IPS-15b (cell line): Measurements from ENCODE around the gene EIF2AK3.

Experiments
- H3K27me3 ChIP-seq: one replicate; pipeline ENCODE4 v1.6.1; 2013; ENCODE audit warnings: low read length; ENCODE audit not compliant: control insufficient read depth, insufficient read depth
- H3K36me3 ChIP-seq: one replicate; pipeline ENCODE4 v1.6.1; 2013; ENCODE audit warnings: low read length; ENCODE audit not compliant: control insufficient read depth, insufficient read depth
- H3K4me1 ChIP-seq: one replicate; pipeline ENCODE4 v1.6.1; 2013; ENCODE audit warnings: mild to moderate bottlenecking, low read length; ENCODE audit not compliant: control insufficient read depth, insufficient read depth
- H3K4me3 ChIP-seq: one replicate; pipeline ENCODE4 v1.5.1; 2013; ENCODE audit warnings: low read depth, low read length
- H3K9ac ChIP-seq: one replicate; pipeline ENCODE4 v1.6.1; 2013; ENCODE audit warnings: low read depth, mild to moderate bottlenecking, low read length
- H3K9me3 ChIP-seq: one replicate; pipeline ENCODE4 v1.6.1; 2013; ENCODE audit warnings: mild to moderate bottlenecking, low read length; ENCODE audit not compliant: control insufficient read depth, insufficient read depth

The EIF2AK3 gene

GRCh38 chr2:88590998-88591613 lies 36.2 kb downstream of the EIF2AK3 start:
- H3K4me1 ChIP-seq: peaks cover 1% of the 10 kb centered on the region
- no peak overlapping the region for H3K4me3 ChIP-seq
- no peaks in the 10 kb centered on the region for H3K9me3 ChIP-seq
- no peak overlapping the region for H3K9ac ChIP-seq
- no peaks in the 10 kb centered on the region for H3K27me3 ChIP-seq
- peaks cover 3% of the 10 kb centered on the region for H3K36me3 ChIP-seq

GRCh38 chr2:88585969-88586368 lies 41.3 kb downstream of the EIF2AK3 start:
- Histone ChIP-seq H3K9ac (no peak overlapping the region), H3K9me3 (no peaks in the 10 kb centered on the region), H3K4me1 (no peaks in the 10 kb centered on the region), H3K4me3 (no peak overlapping the region), H3K36me3 (peaks cover 8% of the 10 kb centered on the region), H3K27me3 (no peaks in the 10 kb centered on the region)

GRCh38 chr2:88582030-88582429 lies 45.2 kb downstream of the EIF2AK3 start:
- Histone ChIP-seq H3K36me3 (peaks cover 11% of the 10 kb centered on the region), H3K4me1 (no peaks in the 10 kb centered on the region), H3K4me3 (no peak overlapping the region), H3K9me3 (no peaks in the 10 kb centered on the region), H3K9ac (no peak overlapping the region), H3K27me3 (no peaks in the 10 kb centered on the region)

- Histone ChIP-seq H3K4me1 (no peaks in the 10 kb centered on the region), H3K36me3 (peaks cover 14% of the 10 kb centered on the region)
These were observed 47.2 kb downstream of the EIF2AK3 start for GRCh38 chr2:88580088-88580487.

GRCh38 chr2:88575630-88576029 lies 51.6 kb downstream of the EIF2AK3 start:
- H3K4me3 ChIP-seq: no peak overlapping the region
- H3K36me3 ChIP-seq: peaks cover 14% of the 10 kb centered on the region

More at GRCh38 chr2:88580088-88580487, 47.2 kb downstream of the EIF2AK3 start:
- H3K9ac ChIP-seq: no peak overlapping the region
- no peaks in the 10 kb centered on the region for H3K27me3 ChIP-seq
- no peak overlapping the region for H3K4me3 ChIP-seq
- no peaks in the 10 kb centered on the region for H3K9me3 ChIP-seq

GRCh38 chr2:88575051-88575450 lies 52.2 kb downstream of the EIF2AK3 start:
- no peaks in the 10 kb centered on the region for H3K27me3 ChIP-seq
- peaks cover 14% of the 10 kb centered on the region for H3K36me3 ChIP-seq
- H3K9me3 ChIP-seq: no peaks in the 10 kb centered on the region
- H3K9ac ChIP-seq: no peak overlapping the region
- H3K4me3 ChIP-seq: no peak overlapping the region
- no peaks in the 10 kb centered on the region for H3K4me1 ChIP-seq

More at GRCh38 chr2:88575630-88576029, 51.6 kb downstream of the EIF2AK3 start:
- no peaks in the 10 kb centered on the region for H3K27me3 ChIP-seq
- H3K9me3 ChIP-seq: no peaks in the 10 kb centered on the region
- H3K4me1 ChIP-seq: no peaks in the 10 kb centered on the region
- H3K9ac ChIP-seq: no peak overlapping the region

- Histone ChIP-seq H3K4me3 (no peak overlapping the region), H3K27me3 (no peaks in the 10 kb centered on the region), H3K9ac (no peak overlapping the region), H3K36me3 (peaks cover 11% of the 10 kb centered on the region), H3K9me3 (no peaks in the 10 kb centered on the region), H3K4me1 (no peaks in the 10 kb centered on the region)
These were observed 52.8 kb downstream of the EIF2AK3 start for GRCh38 chr2:88574445-88574844.

- H3K36me3 ChIP-seq: no peaks in the 10 kb centered on the region
- no peak overlapping the region for H3K4me3 ChIP-seq
- no peak overlapping the region for H3K9ac ChIP-seq
- H3K27me3 ChIP-seq: no peaks in the 10 kb centered on the region
- peaks cover under 1% of the 10 kb centered on the region for H3K4me1 ChIP-seq
- H3K9me3 ChIP-seq: no peaks in the 10 kb centered on the region
These were observed 59.1 kb downstream of the EIF2AK3 start for GRCh38 chr2:88568179-88568578.

- no peak overlapping the region for H3K9ac ChIP-seq
- peaks cover 11% of the 10 kb centered on the region for H3K4me1 ChIP-seq
- no peak overlapping the region for H3K4me3 ChIP-seq
- H3K9me3 ChIP-seq: no peaks in the 10 kb centered on the region
- H3K27me3 ChIP-seq: no peaks in the 10 kb centered on the region
- H3K36me3 ChIP-seq: no peaks in the 10 kb centered on the region
These were observed 62.9 kb downstream of the EIF2AK3 start for GRCh38 chr2:88564402-88564801.

- Histone ChIP-seq H3K9ac (no peak overlapping the region), H3K9me3 (no peaks in the 10 kb centered on the region), H3K4me1 (peaks cover 11% of the 10 kb centered on the region), H3K4me3 (no peak overlapping the region), H3K27me3 (no peaks in the 10 kb centered on the region), H3K36me3 (no peaks in the 10 kb centered on the region)
These were observed 64.1 kb downstream of the EIF2AK3 start for GRCh38 chr2:88563129-88563528.

- Histone ChIP-seq H3K27me3 (no peaks in the 10 kb centered on the region), H3K4me3 (no peak overlapping the region), H3K9ac (no peak overlapping the region), H3K9me3 (no peaks in the 10 kb centered on the region), H3K4me1 (peaks cover 11% of the 10 kb centered on the region), H3K36me3 (no peaks in the 10 kb centered on the region)
These were observed 65.4 kb downstream of the EIF2AK3 start for GRCh38 chr2:88561646-88562388.
